ENCODE measurements around the gene CTIF.
"Not testable (repeated sequence)": the region's sequence is repeated elsewhere in the genome, so short reads cannot be mapped to it uniquely, and the experiment has no call there.

Gene CTIF

GRCh38 chr18:48644029-48644428 lies 105.2 kb downstream of the CTIF start:
- no peak overlapping the region for H3K4me3 ChIP-seq (ENCODE audit: low read depth, low read length)
- no peak for DNase-seq (ENCODE audit: low read depth)
- no peak for TF ChIP-seq CTCF (IDR thresholded peaks at IDR 0.05; ENCODE audit: insufficient read depth, low read depth, low read length, missing control alignments)

GRCh38 chr18:48645427-48646002 lies 106.7 kb downstream of the CTIF start:
- no peak for DNase-seq (ENCODE audit: low read depth)
- no peak for TF ChIP-seq CTCF (IDR thresholded peaks at IDR 0.05; ENCODE audit: insufficient read depth, low read depth, low read length, missing control alignments)
- H3K4me3 ChIP-seq (ENCODE audit: low read depth, low read length) = no peak overlapping the region

- DNase-seq (ENCODE audit: low read depth) = no peak
- no peak overlapping the region for H3K4me3 ChIP-seq (ENCODE audit: low read depth, low read length)
- TF ChIP-seq CTCF (IDR thresholded peaks at IDR 0.05; ENCODE audit: insufficient read depth, low read depth, low read length, missing control alignments) = no peak
These were observed 108.1 kb downstream of the CTIF start for GRCh38 chr18:48646976-48647375.

GRCh38 chr18:48649231-48649630 lies 110.4 kb downstream of the CTIF start:
- no peak for DNase-seq (ENCODE audit: low read depth)
- H3K4me3 ChIP-seq (ENCODE audit: low read depth, low read length) = no peak overlapping the region
- no peak for TF ChIP-seq CTCF (IDR thresholded peaks at IDR 0.05; ENCODE audit: insufficient read depth, low read depth, low read length, missing control alignments)

GRCh38 chr18:48654591-48654990 lies 115.8 kb downstream of the CTIF start:
- not testable (repeated sequence) for DNase-seq (ENCODE audit: low read depth)

GRCh38 chr18:48655508-48655907 lies 116.7 kb downstream of the CTIF start:
- H3K4me3 ChIP-seq (ENCODE audit: low read depth, low read length) = no peak overlapping the region
- DNase-seq (ENCODE audit: low read depth) = no peak
- no peak for TF ChIP-seq CTCF (IDR thresholded peaks at IDR 0.05; ENCODE audit: insufficient read depth, low read depth, low read length, missing control alignments)

More at GRCh38 chr18:48654591-48654990, 115.8 kb downstream of the CTIF start:
- not testable (repeated sequence) for H3K4me3 ChIP-seq (ENCODE audit: low read depth, low read length)

- no peak overlapping the region for H3K4me3 ChIP-seq (ENCODE audit: low read depth, low read length)
- no peak for DNase-seq (ENCODE audit: low read depth)
- no peak for TF ChIP-seq CTCF (IDR thresholded peaks at IDR 0.05; ENCODE audit: insufficient read depth, low read depth, low read length, missing control alignments)
These were observed 117.3 kb downstream of the CTIF start for GRCh38 chr18:48656176-48656575.
